Mucosa of descending colon (tissue), 3 donors: Measurements from ENCODE around the gene SNX1. TPM values are rescaled to one million over a fixed set of nuclear protein-coding genes. Genes with fewer than 3 reads are reported as not detected.

ENCODE experiments used
- ATAC-seq: fragments of 200-7000 bp; cut with Tn5 transposase; one replicate; pipeline ENCODE4 v1.9.1; 2020; ENCODE audit warnings: mild to moderate bottlenecking, moderate library complexity
- DNase-seq, 3 donors: peaks; one replicate each; pipeline ENCODE4 v3.0.0-alpha.2; 2020
- H3K36me3 ChIP-seq: fragments of 200-600 bp; one replicate; pipeline ENCODE4 v1.8.0; 2021; ENCODE audit warnings: low read depth, mild to moderate bottlenecking
- H3K4me1 ChIP-seq: fragments of 200-600 bp; one replicate; pipeline ENCODE4 v1.8.0; 2021; ENCODE audit warnings: low read depth, mild to moderate bottlenecking
- H3K4me3 ChIP-seq: fragments of 200-600 bp; one replicate; pipeline ENCODE4 v1.8.0; 2021; ENCODE audit warnings: mild to moderate bottlenecking
- H3K9me3 ChIP-seq: fragments of 200-600 bp; one replicate; pipeline ENCODE4 v1.8.0; 2021; ENCODE audit warnings: mild to moderate bottlenecking
- intact Hi-C, 2 donors: fragments of 100-400 bp; cut with DNase I in 1 of 2; cut with micrococcal nuclease in 1 of 2; formaldehyde crosslinking; loops; one replicate each; pipeline versions ENCODE4 v1.11.0 to v1.11.1; 2022; cut with DNase I, micrococcal nuclease
- total RNA-seq, 3 donors: library from RNA; stranded (reverse); fragmentation: NEBNext Ultra II Directional in 2 of 3; extraction: Animal tissue kit (Norgen Biotek cat#: 25700) in 2 of 3; gene quantifications; one replicate each; pipeline versions ENCODE4 v1.2.1 to v1.2.4, GENCODE V29; 2021 to 2023
- TF ChIP-seq, protein P1 (sequence below): fragments of 200-600 bp; IDR thresholded peaks from one replicate; pipeline ENCODE4 v1.8.0; 2022; ENCODE audit warnings: antibody characterized with exemption, mild to moderate bottlenecking
- donor health status: DM: no; HTN: no; CAD: no; lungs with moderate emphysema.
- donor health status: DM: no; HTN: no; CAD: no.
- donor health status: DM: no; HTN: yes; CAD: no.

The SNX1 gene
- total RNA-seq, 3 donors from 2014 or later = 110 to 122 (median 118) TPM

DNA sequence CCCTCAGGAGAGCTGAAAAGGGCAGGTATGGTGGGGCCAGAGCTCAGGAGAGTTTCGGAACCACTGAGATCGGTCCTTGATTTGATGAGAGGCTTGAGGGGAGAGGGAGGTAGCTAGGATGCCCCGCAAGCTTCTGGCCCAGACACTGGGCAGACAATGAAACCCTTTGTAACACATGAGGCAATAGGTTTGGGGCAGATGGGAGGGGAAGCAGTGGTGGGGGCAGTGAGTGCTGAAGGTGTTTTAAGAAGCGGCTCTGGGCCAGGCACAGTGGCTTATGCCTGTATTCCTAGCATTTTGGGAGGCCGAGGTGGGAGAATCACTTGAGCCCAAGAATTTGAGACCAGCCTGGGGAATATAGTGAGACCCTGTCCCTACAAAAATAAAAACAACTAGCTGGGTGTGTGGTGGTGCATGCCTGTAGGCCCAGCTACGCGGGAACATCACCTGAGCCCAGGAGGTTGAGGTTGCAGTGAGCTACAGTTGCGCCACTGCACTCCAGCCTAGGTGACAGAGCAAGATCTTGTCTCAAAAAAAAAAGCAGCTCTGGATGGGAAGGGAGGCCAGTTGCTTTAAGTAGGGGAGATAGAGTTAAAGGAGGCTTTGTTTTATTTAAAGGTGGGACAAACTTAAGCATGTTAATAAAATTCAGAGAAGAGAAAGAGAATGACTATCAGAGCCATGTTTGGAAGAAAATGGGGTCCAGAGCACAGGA, 46.2 kb downstream of the SNX1 start:
- intact Hi-C loops = no loop called here
- no peaks in the 10 kb centered on the region for H3K9me3 ChIP-seq
- DNase-seq (no peak), ATAC-seq (no peak)
- H3K4me1 ChIP-seq = no peaks in the 10 kb centered on the region
- no peak overlapping the region for H3K4me3 ChIP-seq
- peaks cover 6% of the 10 kb centered on the region for H3K36me3 ChIP-seq
- TF ChIP-seq, protein P1, sequence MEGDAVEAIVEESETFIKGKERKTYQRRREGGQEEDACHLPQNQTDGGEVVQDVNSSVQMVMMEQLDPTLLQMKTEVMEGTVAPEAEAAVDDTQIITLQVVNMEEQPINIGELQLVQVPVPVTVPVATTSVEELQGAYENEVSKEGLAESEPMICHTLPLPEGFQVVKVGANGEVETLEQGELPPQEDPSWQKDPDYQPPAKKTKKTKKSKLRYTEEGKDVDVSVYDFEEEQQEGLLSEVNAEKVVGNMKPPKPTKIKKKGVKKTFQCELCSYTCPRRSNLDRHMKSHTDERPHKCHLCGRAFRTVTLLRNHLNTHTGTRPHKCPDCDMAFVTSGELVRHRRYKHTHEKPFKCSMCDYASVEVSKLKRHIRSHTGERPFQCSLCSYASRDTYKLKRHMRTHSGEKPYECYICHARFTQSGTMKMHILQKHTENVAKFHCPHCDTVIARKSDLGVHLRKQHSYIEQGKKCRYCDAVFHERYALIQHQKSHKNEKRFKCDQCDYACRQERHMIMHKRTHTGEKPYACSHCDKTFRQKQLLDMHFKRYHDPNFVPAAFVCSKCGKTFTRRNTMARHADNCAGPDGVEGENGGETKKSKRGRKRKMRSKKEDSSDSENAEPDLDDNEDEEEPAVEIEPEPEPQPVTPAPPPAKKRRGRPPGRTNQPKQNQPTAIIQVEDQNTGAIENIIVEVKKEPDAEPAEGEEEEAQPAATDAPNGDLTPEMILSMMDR = no peak

- Histone ChIP-seq H3K4me3 (no peak overlapping the region), H3K4me1 (no peaks in the 10 kb centered on the region), H3K36me3 (peaks cover under 1% of the 10 kb centered on the region), H3K9me3 (no peaks in the 10 kb centered on the region)
- intact Hi-C loops = no loop called here
- TF ChIP-seq, protein P1 = no peak
- ATAC-seq (no peak), DNase-seq (no peak)
Observed at GRCh38 chr15:64143276-64143675, 47.5 kb downstream of the SNX1 start.

DNA sequence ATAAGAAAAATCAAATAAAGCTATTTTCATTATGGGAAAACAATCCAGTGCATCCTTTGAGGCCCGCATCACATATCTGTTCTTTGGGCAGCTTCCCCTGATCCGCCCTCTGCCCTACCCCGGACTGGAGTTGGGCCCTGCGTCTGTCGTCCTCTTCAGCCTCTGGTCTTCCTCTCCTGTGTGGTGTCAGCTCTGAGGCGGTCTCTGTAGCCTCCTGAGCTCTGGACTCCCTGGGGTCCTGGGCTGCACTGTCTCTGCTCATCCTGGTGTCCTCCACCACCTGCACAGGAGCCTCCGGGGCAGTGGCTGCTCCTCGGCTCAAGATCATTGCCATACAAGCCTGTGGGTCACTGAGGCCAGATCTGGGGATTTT, 48.4 kb downstream of the SNX1 start:
- Histone ChIP-seq H3K4me3 (no peak overlapping the region), H3K9me3 (no peaks in the 10 kb centered on the region)
- no peak for ATAC-seq

DNA sequence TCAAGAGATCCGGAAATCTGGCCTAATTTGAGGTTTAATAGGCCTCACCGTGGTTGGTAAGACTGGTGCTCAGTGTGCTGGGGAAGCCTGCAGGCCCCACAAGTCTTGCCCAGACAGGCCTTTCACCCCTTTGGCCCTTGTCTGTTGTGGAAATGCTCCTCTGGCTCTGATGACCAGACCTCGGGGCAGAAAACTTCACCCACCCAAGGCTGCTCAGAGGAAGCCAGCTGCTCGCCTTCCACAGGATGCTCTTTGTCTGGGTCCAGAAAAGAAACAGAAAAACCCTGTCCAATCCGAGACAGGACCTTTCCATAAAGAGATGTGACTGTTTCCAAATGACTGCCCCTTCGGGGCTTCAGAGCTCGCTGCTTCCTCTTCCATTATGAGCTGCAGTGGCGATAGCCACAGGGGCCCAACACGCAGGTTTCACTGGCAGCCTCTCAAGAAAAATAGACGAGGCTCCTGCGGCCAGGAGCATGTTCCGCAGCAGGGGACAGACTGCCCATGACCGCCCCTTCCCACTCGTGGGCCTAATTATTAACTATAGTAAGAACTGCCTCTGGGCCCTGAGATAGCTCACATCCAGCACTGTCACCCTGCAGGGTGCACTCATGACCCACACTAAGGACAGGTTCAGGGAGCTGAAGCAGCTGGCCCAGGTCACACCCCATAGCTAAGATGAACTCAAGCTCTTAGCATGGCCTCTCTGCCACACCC, 48.9 kb downstream of the SNX1 start:
- DNase-seq (no peak), ATAC-seq (peak; percentile 35)
- Histone ChIP-seq H3K4me3 (no peak overlapping the region), H3K9me3 (no peaks in the 10 kb centered on the region), H3K4me1 (no peaks in the 10 kb centered on the region), H3K36me3 (no peaks in the 10 kb centered on the region)
- intact Hi-C loops = no loop called here
- TF ChIP-seq, protein P1 = no peak

More for the DNA sequence above, 48.4 kb downstream of the SNX1 start:
- H3K4me1 ChIP-seq = no peaks in the 10 kb centered on the region
- intact Hi-C loops = no loop called here
- TF ChIP-seq, protein P1 = no peak
- H3K36me3 ChIP-seq = no peaks in the 10 kb centered on the region
- no peak for DNase-seq

- intact Hi-C loops = no loop called here
- DNase-seq = no peak
- no peaks in the 10 kb centered on the region for H3K36me3 ChIP-seq
- ATAC-seq = no peak
- TF ChIP-seq, protein P1 = no peak
- peaks cover 2% of the 10 kb centered on the region for H3K4me1 ChIP-seq
- H3K9me3 ChIP-seq = no peaks in the 10 kb centered on the region
- no peak overlapping the region for H3K4me3 ChIP-seq
Observed at GRCh38 chr15:64146041-64146440, 50.3 kb downstream of the SNX1 start.
